B cell (primary cell): Measurements from ENCODE around the gene HTR4. TPM values are rescaled to one million over a fixed set of nuclear protein-coding genes. Genes with fewer than 3 reads are reported as not detected.

Source experiments
- ATAC-seq: fragments of 200-7000 bp; cut with Tn5 transposase; one replicate; pipeline ENCODE4 v1.10.0; 2021; ENCODE audit warnings: low read depth, mild to moderate bottlenecking, moderate number of reproducible peaks, moderate library complexity
- CTCF ChIA-PET: fragments of 350-600 bp; sonication (Branson Sonifier 250); formaldehyde crosslinking; loops from one replicate; lab custom pipeline; 2021; ENCODE audit warnings: antibody characterized with exemption, inconsistent platforms; lab: Charles Lee
- POLR2A ChIA-PET: fragments of 350-600 bp; sonication (Branson Sonifier 250); formaldehyde crosslinking; loops from one replicate; lab custom pipeline; 2021; ENCODE audit warnings: antibody characterized with exemption; lab: Charles Lee
- DNase-seq: peaks from one replicate; pipeline ENCODE4 v3.0.0; 2013
- H2AFZ ChIP-seq: 2 replicates; pipeline ENCODE4 v1.6.1; 2012; ENCODE audit warnings: mild to moderate bottlenecking, low read depth, low read length; ENCODE audit not compliant: insufficient read depth, poor library complexity, severe bottlenecking
- H3K27ac ChIP-seq, 2 donors: 1 replicate in 1 of 2; 2 replicates in 1 of 2; pipeline ENCODE4 v1.5.1; 2012 to 2013; ENCODE audit warnings: low read length in 2 of 2, mild to moderate bottlenecking in 2 of 2, moderate library complexity in 1 of 2
- H3K27me3 ChIP-seq, 4 experiments: fragments of 200-600 bp in 1 of 4; sonication (generic) in 1 of 4; replicated peaks in 1 of 4; 1 replicate in 2 of 4; 2 replicates in 2 of 4; pipeline versions ENCODE4 v1.6.1 to v1.7.0; 2013 to 2016; ENCODE audit warnings: low read length in 3 of 4, mild to moderate bottlenecking in 2 of 4, mixed read lengths in 1 of 4, moderate library complexity in 1 of 4; ENCODE audit not compliant: insufficient read depth in 4 of 4, control insufficient read depth in 3 of 4; ENCODE audit errors: control extremely low read depth in 1 of 4
- H3K36me3 ChIP-seq, 2 experiments: replicated peaks in 1 of 2; 1 replicate in 1 of 2; 2 replicates in 1 of 2; pipeline versions ENCODE4 v1.6.1 to v1.7.1; 2013; ENCODE audit warnings: low read length in 1 of 2; ENCODE audit not compliant: insufficient read depth in 2 of 2, control insufficient read depth in 1 of 2; ENCODE audit errors: control extremely low read depth in 1 of 2, extremely low read depth in 1 of 2
- H3K4me1 ChIP-seq, 2 donors: fragments of 200-600 bp in 1 of 2; sonication (generic) in 1 of 2; 1 replicate in 1 of 2; 2 replicates in 1 of 2; pipeline versions ENCODE4 v1.5.1 to v1.6.1; 2013 to 2017; ENCODE audit warnings: low read length in 2 of 2; ENCODE audit not compliant: control insufficient read depth in 2 of 2, insufficient read depth in 2 of 2
- H3K4me2 ChIP-seq: replicated peaks from 2 replicates; pipeline ENCODE3; 2012; ENCODE audit warnings: mild to moderate bottlenecking, low read depth, low read length; ENCODE audit not compliant: poor library complexity, severe bottlenecking
- H3K4me3 ChIP-seq, 5 experiments: fragments of 200-600 bp in 1 of 5; sonication (generic) in 1 of 5; 1 replicate in 3 of 5; 2 replicates in 2 of 5; pipeline versions ENCODE4 v1.5.1 to v1.7.0; 2011 to 2016; ENCODE audit warnings: low read length in 4 of 5, mild to moderate bottlenecking in 4 of 5, low read depth in 2 of 5, control low read depth in 1 of 5, moderate library complexity in 1 of 5; ENCODE audit not compliant: insufficient read depth in 1 of 5; ENCODE audit errors: control extremely low read depth in 1 of 5, extremely low read depth in 1 of 5
- H3K79me2 ChIP-seq: fragments of 200-600 bp; sonication (generic); one replicate; pipeline ENCODE4 v1.6.0; 2016; ENCODE audit warnings: low read length; ENCODE audit not compliant: control insufficient read depth, insufficient read depth
- H3K9ac ChIP-seq: fragments of 200-600 bp; sonication (generic); 2 replicates; pipeline ENCODE4 v1.6.1; 2017; ENCODE audit warnings: mild to moderate bottlenecking, low read length, moderate library complexity
- H3K9me3 ChIP-seq, 3 donors: one replicate each; pipeline versions ENCODE4 v1.6.1 to v1.7.1; 2013; ENCODE audit warnings: low read length in 2 of 3; ENCODE audit not compliant: control insufficient read depth in 2 of 3, insufficient read depth in 1 of 3; ENCODE audit errors: control extremely low read depth in 1 of 3
- H4K20me1 ChIP-seq: 2 replicates; pipeline ENCODE4 v1.6.0; 2012; ENCODE audit warnings: mild to moderate bottlenecking, low read length; ENCODE audit not compliant: insufficient read depth, control insufficient read depth, poor library complexity, severe bottlenecking
- H3K27ac Mint-ChIP-seq: one replicate; pipeline ENCODE4 v1.8.0; 2021; ENCODE audit warnings: mixed read lengths
- H3K27me3 Mint-ChIP-seq: one replicate; pipeline ENCODE4 v1.8.0; 2021; ENCODE audit warnings: mixed read lengths
- H3K4me1 Mint-ChIP-seq: one replicate; pipeline ENCODE4 v1.8.0; 2021; ENCODE audit warnings: mixed read lengths
- H3K4me3 Mint-ChIP-seq: one replicate; pipeline ENCODE4 v1.8.0; 2021; ENCODE audit warnings: mixed read lengths
- H3K9me3 Mint-ChIP-seq: one replicate; pipeline ENCODE4 v1.8.0; 2022; ENCODE audit warnings: mixed read lengths; ENCODE audit not compliant: insufficient read depth
- CTCF ChIP-seq: fragments of 200-600 bp; IDR thresholded peaks from one replicate; pipeline ENCODE4 v1.8.0; 2022; ENCODE audit warnings: antibody characterized with exemption, mild to moderate bottlenecking
- EZH2 ChIP-seq: IDR thresholded peaks from 2 replicates; pipeline ENCODE4 v1.6.1; 2012; ENCODE audit warnings: borderline replicate concordance, low read depth, mild to moderate bottlenecking, moderate library complexity, low read length; ENCODE audit not compliant: insufficient read depth, poor library complexity, severe bottlenecking
- WGBS: methylation state at CpG from one replicate; pipeline ENCODE4 v1.1.5; 2013; ENCODE audit warnings: missing lambda C conversion rate; ENCODE audit not compliant: insufficient coverage; 5-methylcytosine and 5-hydroxymethylcytosine counted together
- intact Hi-C: fragments of 100-400 bp; cut with micrococcal nuclease; formaldehyde crosslinking; loops from one replicate; pipeline ENCODE4 v1.10.0; 2022
- polyA plus RNA-seq: library from polyadenylated mRNA; depleted of rRNA; stranded (reverse); fragments of >200 nt; gene quantifications from 2 replicates; pipeline ENCODE4 v1.2.3, GENCODE V29; 2012
- total RNA-seq, 2 donors: library from RNA; stranded (reverse); fragments of 120-200 nt in 1 of 2; gene quantifications; 1 replicate in 1 of 2; 2 replicates in 1 of 2; pipeline versions ENCODE4 v1.2.3 to v1.2.4, GENCODE V29; 2013 to 2022

The HTR4 gene
- total and polyA plus RNA-seq, 2 donors (not counting 1 experiment from before 2014, with no cell fraction given), result not detected

- no peaks in the 10 kb centered on the region for H3K9me3 Mint-ChIP-seq
- H3K36me3 ChIP-seq, result no peaks in the 10 kb centered on the region
- no peak overlapping the region for H3K27ac ChIP-seq
- H3K4me3 ChIP-seq, result no peak overlapping the region
- H3K9me3 ChIP-seq, result peaks cover 0 to 3% (median 0%) of the 10 kb centered on the region in 3 donors
- H3K27me3 Mint-ChIP-seq, result peaks cover 29% of the 10 kb centered on the region
- DNase-seq, result no peak
- no peak overlapping the region for H3K9ac ChIP-seq
- no peaks in the 10 kb centered on the region for H4K20me1 ChIP-seq
- H3K4me1 ChIP-seq, result no peaks in the 10 kb centered on the region
- intact Hi-C loops, result no loop called here
- TF ChIP-seq CTCF (no peak), EZH2 (no peak)
- no peaks in the 10 kb centered on the region for H3K4me1 Mint-ChIP-seq
- CTCF ChIA-PET, result no interaction called here
- 48% methylated on average over 4 of the region's 10 CpGs for WGBS
- POLR2A ChIA-PET, result no interaction called here
- H3K27ac Mint-ChIP-seq, result no peak overlapping the region
- H3K4me2 ChIP-seq, result no peak overlapping the region
- H3K27me3 ChIP-seq, result peaks cover 0 to 8% (median 3%) of the 10 kb centered on the region in 4 experiments
- no peaks in the 10 kb centered on the region for H3K79me2 ChIP-seq
- H2AFZ ChIP-seq, result no peak overlapping the region
- ATAC-seq, result no peak
- no peak overlapping the region for H3K4me3 Mint-ChIP-seq
Measured at GRCh38 chr5:148491015-148491792, 163.1 kb downstream of the HTR4 start.

GRCh38 chr5:148488757-148489156, 165.6 kb downstream of the HTR4 start:
- H3K4me2 ChIP-seq, result no peak overlapping the region
- H3K79me2 ChIP-seq, result no peaks in the 10 kb centered on the region
- peaks cover 37% of the 10 kb centered on the region for H3K27me3 Mint-ChIP-seq
- H4K20me1 ChIP-seq, result no peaks in the 10 kb centered on the region
- H2AFZ ChIP-seq, result no peak overlapping the region
- CTCF ChIA-PET, result no interaction called here
- no peaks in the 10 kb centered on the region for H3K9me3 ChIP-seq
- H3K4me3 Mint-ChIP-seq, result no peak overlapping the region
- DNase-seq, result no peak
- POLR2A ChIA-PET, result no interaction called here
- no peaks in the 10 kb centered on the region for H3K4me1 Mint-ChIP-seq
- 100% methylated on average over 1 of the region's 2 CpGs for WGBS
- intact Hi-C loops, result no loop called here
- H3K27ac ChIP-seq, result no peak overlapping the region
- no peak overlapping the region for H3K27ac Mint-ChIP-seq
- no peaks in the 10 kb centered on the region for H3K4me1 ChIP-seq
- ATAC-seq, result no peak
- no peaks in the 10 kb centered on the region for H3K36me3 ChIP-seq
- TF ChIP-seq CTCF (no peak), EZH2 (no peak)
- H3K27me3 ChIP-seq, result peaks cover 0 to 8% (median 6%) of the 10 kb centered on the region in 4 experiments
- H3K9me3 Mint-ChIP-seq, result no peaks in the 10 kb centered on the region
- H3K9ac ChIP-seq, result no peak overlapping the region
- H3K4me3 ChIP-seq, result no peak overlapping the region
